OCI-LY1 (cell line): ENCODE results near the gene APOA4.

ENCODE experiments used
- H2AFZ ChIP-seq: fragments of 200-600 bp; sonication (generic), shearing (Covaris generic); 2 replicates; pipeline ENCODE4 v1.6.0; 2014; ENCODE audit warnings: antibody characterized with exemption, mild to moderate bottlenecking, low read length
- H3F3A ChIP-seq: fragments of 200-600 bp; sonication (generic), shearing (Covaris generic); 2 replicates; pipeline ENCODE4 v1.6.0; 2014; ENCODE audit warnings: mild to moderate bottlenecking, antibody characterized with exemption, low read length, moderate library complexity; ENCODE audit not compliant: insufficient read depth
- H3K27ac ChIP-seq: fragments of 200-600 bp; sonication (generic); 2 replicates; pipeline ENCODE4 v1.5.1; 2014; ENCODE audit warnings: low read length, mixed run types, mild to moderate bottlenecking, low read depth; ENCODE audit not compliant: poor library complexity, severe bottlenecking
- H3K27me3 ChIP-seq: fragments of 200-600 bp; sonication (generic); 2 replicates; pipeline ENCODE4 v1.6.0; 2014; ENCODE audit warnings: antibody characterized with exemption, mild to moderate bottlenecking, low read length, moderate library complexity; ENCODE audit not compliant: insufficient read depth
- H3K36me3 ChIP-seq: fragments of 200-600 bp; sonication (generic); 2 replicates; pipeline ENCODE4 v1.6.1; 2014; ENCODE audit warnings: mild to moderate bottlenecking, antibody characterized with exemption, low read length, moderate library complexity, mixed read lengths; ENCODE audit not compliant: insufficient read depth
- H3K4me1 ChIP-seq: fragments of 200-600 bp; sonication (generic); 2 replicates; pipeline ENCODE4 v1.5.1; 2014; ENCODE audit warnings: mild to moderate bottlenecking, low read length, moderate library complexity; ENCODE audit not compliant: insufficient read depth, severe bottlenecking
- H3K4me2 ChIP-seq: fragments of 200-600 bp; sonication (generic), shearing (Covaris generic); 2 replicates; pipeline ENCODE4 v1.6.1; 2014; ENCODE audit warnings: low read length
- H3K4me3 ChIP-seq: fragments of 200-600 bp; sonication (generic); 2 replicates; pipeline ENCODE4 v1.5.1; 2014; ENCODE audit warnings: low read length, low read depth, mild to moderate bottlenecking, mixed read lengths; ENCODE audit not compliant: poor library complexity, severe bottlenecking
- H3K79me2 ChIP-seq: fragments of 200-600 bp; shearing (Covaris generic); 2 replicates; pipeline ENCODE4 v1.6.1; 2016; ENCODE audit warnings: mixed run types, low read length, mixed read lengths; ENCODE audit not compliant: insufficient read depth
- H3K9ac ChIP-seq: fragments of 200-600 bp; sonication (generic), shearing (Covaris generic); 2 replicates; pipeline ENCODE4 v1.6.1; 2014; ENCODE audit warnings: mild to moderate bottlenecking, low read length, mixed read lengths
- H3K9me2 ChIP-seq: fragments of 200-600 bp; sonication (generic), shearing (Covaris generic); 2 replicates; pipeline ENCODE4 v1.6.1; 2014; ENCODE audit warnings: low read depth, mild to moderate bottlenecking, low read length, mixed read lengths
- H3K9me3 ChIP-seq: fragments of 200-600 bp; shearing (Covaris generic); 2 replicates; pipeline ENCODE4 v1.6.1; 2014; ENCODE audit warnings: low read length, mixed read lengths
- H4K20me1 ChIP-seq: fragments of 200-600 bp; sonication (generic), shearing (Covaris generic); 2 replicates; pipeline ENCODE4 v1.6.0; 2016; ENCODE audit warnings: mild to moderate bottlenecking, low read length; ENCODE audit not compliant: insufficient read depth
- CTCF ChIP-seq: fragments of 200-600 bp; sonication (generic), shearing (Covaris generic); IDR thresholded peaks from 2 replicates; pipeline ENCODE4 v1.5.1; 2017; ENCODE audit warnings: mild to moderate bottlenecking, antibody characterized with exemption, low read length, moderate library complexity, mixed read lengths
- EZH2 ChIP-seq: fragments of 200-600 bp; sonication (generic), shearing (Covaris generic); IDR thresholded peaks from 2 replicates; pipeline ENCODE4 v1.8.0; 2017; ENCODE audit warnings: borderline replicate concordance, mixed run types, mild to moderate bottlenecking, antibody characterized with exemption, low read length, moderate library complexity, mixed read lengths

Gene APOA4

GRCh38 chr11:116800610-116801009 is 22.5 kb downstream of the APOA4 start:
- Histone ChIP-seq H3K27ac (no peak overlapping the region), H3K36me3 (no peaks in the 10 kb centered on the region; the same call in 1 of the 2 replicates), H3K4me1 (no peaks in the 10 kb centered on the region), H4K20me1 (no peaks in the 10 kb centered on the region), H3K9ac (no peak overlapping the region), H3K4me2 (no peak overlapping the region), H3K4me3 (no peak overlapping the region), H3F3A (no peaks in the 10 kb centered on the region), H3K9me2 (no peaks in the 10 kb centered on the region), H3K27me3 (no peaks in the 10 kb centered on the region), H2AFZ (no peak overlapping the region), H3K9me3 (no peaks in the 10 kb centered on the region), H3K79me2 (no peaks in the 10 kb centered on the region)
- TF ChIP-seq CTCF (no peak), EZH2 (no peak)

GRCh38 chr11:116798368-116798767 is 24.7 kb downstream of the APOA4 start:
- no peaks in the 10 kb centered on the region for H3F3A ChIP-seq
- H3K36me3 ChIP-seq, result no peaks in the 10 kb centered on the region; the same call in 1 of the 2 replicates
- H3K79me2 ChIP-seq, result no peaks in the 10 kb centered on the region
- H3K27ac ChIP-seq, result no peak overlapping the region
- H3K27me3 ChIP-seq, result no peaks in the 10 kb centered on the region
- no peaks in the 10 kb centered on the region for H3K9me3 ChIP-seq
- H3K9me2 ChIP-seq, result no peaks in the 10 kb centered on the region
- H3K9ac ChIP-seq, result no peak overlapping the region
- no peak for TF ChIP-seq CTCF
- TF ChIP-seq EZH2, result no peak
- no peak overlapping the region for H3K4me3 ChIP-seq
- no peaks in the 10 kb centered on the region for H4K20me1 ChIP-seq
- no peak overlapping the region for H2AFZ ChIP-seq
- H3K4me2 ChIP-seq, result no peak overlapping the region
- H3K4me1 ChIP-seq, result no peaks in the 10 kb centered on the region

- Histone ChIP-seq H3K4me1 (no peaks in the 10 kb centered on the region), H2AFZ (no peak overlapping the region), H3K9me2 (no peaks in the 10 kb centered on the region), H3K9ac (no peak overlapping the region), H3K79me2 (no peaks in the 10 kb centered on the region), H3K27me3 (no peaks in the 10 kb centered on the region), H4K20me1 (no peaks in the 10 kb centered on the region), H3K4me2 (no peak overlapping the region), H3F3A (no peaks in the 10 kb centered on the region), H3K27ac (no peak overlapping the region), H3K36me3 (no peaks in the 10 kb centered on the region; the same call in 1 of the 2 replicates), H3K4me3 (no peak overlapping the region), H3K9me3 (no peaks in the 10 kb centered on the region)
- no peak for TF ChIP-seq CTCF
- no peak for TF ChIP-seq EZH2
Observed at GRCh38 chr11:116797816-116798215, 25.3 kb downstream of the APOA4 start.
